ENCODE results near the gene DRC7. TPM values are rescaled to one million over a fixed set of nuclear protein-coding genes. Genes with fewer than 3 reads are reported as not detected.
A peak's percentile ranks its signal among the peaks of the same experiment; 100 is the strongest.

DRC7 gene
- total and polyA plus RNA-seq, 9 of the 15 experiments (the other 6 are each of a cell fraction or from before 2014, with no cell fraction given) = 0.04 to 0.33 (median 0.12) TPM; not detected in 3

DNA sequence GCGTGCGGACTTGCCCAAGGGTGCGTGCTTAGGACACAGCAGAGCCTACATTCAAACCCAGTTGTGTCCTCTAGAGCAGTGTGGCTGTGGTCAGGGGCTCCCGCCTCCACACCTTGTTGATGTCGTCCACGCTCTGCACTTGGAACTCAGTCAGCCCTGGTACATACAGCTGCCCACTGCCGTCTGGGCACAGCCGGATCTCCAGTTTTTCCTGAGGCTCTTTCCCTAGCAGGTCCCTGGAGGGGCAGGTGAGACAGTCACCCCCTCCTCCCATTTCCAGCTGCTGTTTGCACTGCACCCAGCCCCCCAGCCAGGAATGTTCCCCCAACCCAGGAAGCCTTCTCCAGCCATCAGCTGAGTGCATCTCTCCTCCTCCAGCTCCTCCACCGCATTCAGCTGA, 66.7 kb downstream of the DRC7 start:
- Histone ChIP-seq H3K4me2 (ENCODE audit: insufficient read depth, low read length) (no peak overlapping the region), H3K9me1 (ENCODE audit: control insufficient read depth, insufficient read depth, low read length) (no peaks in the 10 kb centered on the region), H3K9ac (ENCODE audit: insufficient read depth in 1 of 2, low read depth in 2 of 2, low read length in 2 of 2) (0 out of 4 replicates have a peak overlapping the region, but pooled peaks of 1 of the 2 experiments have one; percentile 50), H2AFZ (ENCODE audit: low read depth, low read length) (no peak overlapping the region), H3K27me3 (ENCODE audit: control insufficient read depth in 2 of 2, insufficient read depth in 2 of 2, low read length in 2 of 2) (no peaks in the 10 kb centered on the region), H3K9me3 (replicated peaks; ENCODE audit: control insufficient read depth, insufficient read depth, low read depth, low read length) (no peaks in the 10 kb centered on the region), H3K4me1 (replicated peaks in 1 of 2; ENCODE audit: control insufficient read depth in 2 of 2, insufficient read depth in 2 of 2, low read length in 2 of 2) (peaks cover 4 to 60% of the 10 kb centered on the region in 2 experiments; a peak in 3 of 5 replicates), H4K20me1 (replicated peaks; ENCODE audit: control insufficient read depth, insufficient read depth, low read length) (peaks cover 4% of the 10 kb centered on the region; the same call in 1 of the 2 replicates), H3K27ac (ENCODE audit: extremely low read depth, low read depth, low read length) (no peak overlapping the region), H3K4me3 (no peak overlapping the region), H3K79me2 (ENCODE audit: control insufficient read depth, insufficient read depth, low read length) (no peaks in the 10 kb centered on the region), H3K36me3 (ENCODE audit: control insufficient read depth, insufficient read depth, low read length) (peaks cover 87% of the 10 kb centered on the region)
- BruUV-seq (replicated peaks) = no TSS peak
- FAIRE-seq (no peak), ATAC-seq (no peak), DNase-seq (ENCODE audit: extremely low read depth in 1 of 4, low spot score in 3 of 4) (no peak)
- TF ChIP-seq NR1H2 (CRISPR knock-in tag; IDR thresholded peaks at IDR 0.05) = no peak
- TF ChIP-seq CBX5 (IDR thresholded peaks at IDR 0.05; ENCODE audit: borderline replicate concordance, low read depth) = no peak
- TF ChIP-seq ZFP30 (CRISPR knock-in tag; IDR thresholded peaks at IDR 0.05; ENCODE audit: borderline replicate concordance) = no peak
- TF ChIP-seq, protein P1, sequence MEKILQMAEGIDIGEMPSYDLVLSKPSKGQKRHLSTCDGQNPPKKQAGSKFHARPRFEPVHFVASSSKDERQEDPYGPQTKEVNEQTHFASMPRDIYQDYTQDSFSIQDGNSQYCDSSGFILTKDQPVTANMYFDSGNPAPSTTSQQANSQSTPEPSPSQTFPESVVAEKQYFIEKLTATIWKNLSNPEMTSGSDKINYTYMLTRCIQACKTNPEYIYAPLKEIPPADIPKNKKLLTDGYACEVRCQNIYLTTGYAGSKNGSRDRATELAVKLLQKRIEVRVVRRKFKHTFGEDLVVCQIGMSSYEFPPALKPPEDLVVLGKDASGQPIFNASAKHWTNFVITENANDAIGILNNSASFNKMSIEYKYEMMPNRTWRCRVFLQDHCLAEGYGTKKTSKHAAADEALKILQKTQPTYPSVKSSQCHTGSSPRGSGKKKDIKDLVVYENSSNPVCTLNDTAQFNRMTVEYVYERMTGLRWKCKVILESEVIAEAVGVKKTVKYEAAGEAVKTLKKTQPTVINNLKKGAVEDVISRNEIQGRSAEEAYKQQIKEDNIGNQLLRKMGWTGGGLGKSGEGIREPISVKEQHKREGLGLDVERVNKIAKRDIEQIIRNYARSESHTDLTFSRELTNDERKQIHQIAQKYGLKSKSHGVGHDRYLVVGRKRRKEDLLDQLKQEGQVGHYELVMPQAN (IDR thresholded peaks at IDR 0.05; ENCODE audit: borderline replicate concordance) = no peak
- TF ChIP-seq, protein P2, sequence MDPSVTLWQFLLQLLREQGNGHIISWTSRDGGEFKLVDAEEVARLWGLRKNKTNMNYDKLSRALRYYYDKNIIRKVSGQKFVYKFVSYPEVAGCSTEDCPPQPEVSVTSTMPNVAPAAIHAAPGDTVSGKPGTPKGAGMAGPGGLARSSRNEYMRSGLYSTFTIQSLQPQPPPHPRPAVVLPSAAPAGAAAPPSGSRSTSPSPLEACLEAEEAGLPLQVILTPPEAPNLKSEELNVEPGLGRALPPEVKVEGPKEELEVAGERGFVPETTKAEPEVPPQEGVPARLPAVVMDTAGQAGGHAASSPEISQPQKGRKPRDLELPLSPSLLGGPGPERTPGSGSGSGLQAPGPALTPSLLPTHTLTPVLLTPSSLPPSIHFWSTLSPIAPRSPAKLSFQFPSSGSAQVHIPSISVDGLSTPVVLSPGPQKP (CRISPR knock-in tag; IDR thresholded peaks at IDR 0.05) = no peak
- no peak for TF ChIP-seq ZC3H8 (IDR thresholded peaks at IDR 0.05)
- no peak for TF ChIP-seq CREBBP (IDR thresholded peaks at IDR 0.05; ENCODE audit: low read depth, low read length)
- CTCF ChIA-PET (ENCODE audit: low intra/inter-chr PET ratio) = no interaction called here
- in situ Hi-C loops (cut with MboI) = no loop called here
- POLR2A ChIA-PET = interaction anchor here (0.6 to 1.2 kb wide), 2 partner anchors 24 to 26 kb away, joined by 3 to 4 read pairs; no protein-coding TSS in a partner anchor
- intact Hi-C loops (cut with micrococcal nuclease) = no loop called here
- 83% methylated on average over 9 of the region's 9 CpGs for WGBS (ENCODE audit: insufficient coverage, low coverage, missing lambda C conversion rate)
